Colonic mucosa (tissue), 4 donors: ENCODE results near the gene LGALS9B. TPM values are rescaled to one million over a fixed set of nuclear protein-coding genes. Genes with fewer than 3 reads are reported as not detected.
"Not testable (repeated sequence)": the region's sequence is repeated elsewhere in the genome, so short reads cannot be mapped to it uniquely, and the experiment has no call there.

Source experiments
- DNase-seq: peaks from one replicate; pipeline ENCODE4 v3.0.0-alpha.2; 2020
- H3K27ac ChIP-seq: fragments of 200-600 bp; one replicate; pipeline ENCODE4 v1.8.0; 2021
- H3K27me3 ChIP-seq: fragments of 200-600 bp; one replicate; pipeline ENCODE4 v1.8.0; 2021
- H3K36me3 ChIP-seq: fragments of 200-600 bp; one replicate; pipeline ENCODE4 v1.8.0; 2021
- H3K4me1 ChIP-seq: fragments of 200-600 bp; one replicate; pipeline ENCODE4 v1.8.0; 2021; ENCODE audit warnings: mild to moderate bottlenecking
- H3K4me3 ChIP-seq: fragments of 200-600 bp; one replicate; pipeline ENCODE4 v1.8.0; 2021
- H3K9ac ChIP-seq, 2 donors: one replicate each; pipeline ENCODE4 v1.7.0; 2013; ENCODE audit warnings: control low read depth in 2 of 2, low read depth in 2 of 2, low read length in 2 of 2
- H3K9me3 ChIP-seq: fragments of 200-600 bp; one replicate; pipeline ENCODE4 v1.8.0; 2021
- intact Hi-C: fragments of 100-400 bp; cut with DNase I; formaldehyde crosslinking; loops from one replicate; pipeline ENCODE4 v1.14.1; 2022
- total RNA-seq, 2 donors: library from RNA; stranded (reverse); fragmentation: NEBNext Ultra II Directional in 1 of 2; extraction: Animal tissue kit (Norgen Biotek cat#: 25700) in 1 of 2; gene quantifications; one replicate each; pipeline ENCODE4 v1.2.1, GENCODE V29; 2021
- donor health status: healthy.
- donor health status: DM: no; HTN: no; CAD: no.
- donor health status: DM: no; HTN: no; CAD: no.

Gene LGALS9B
- total RNA-seq: 10 to 100 TPM; 20.3 to 25.8 TPM

DNA sequence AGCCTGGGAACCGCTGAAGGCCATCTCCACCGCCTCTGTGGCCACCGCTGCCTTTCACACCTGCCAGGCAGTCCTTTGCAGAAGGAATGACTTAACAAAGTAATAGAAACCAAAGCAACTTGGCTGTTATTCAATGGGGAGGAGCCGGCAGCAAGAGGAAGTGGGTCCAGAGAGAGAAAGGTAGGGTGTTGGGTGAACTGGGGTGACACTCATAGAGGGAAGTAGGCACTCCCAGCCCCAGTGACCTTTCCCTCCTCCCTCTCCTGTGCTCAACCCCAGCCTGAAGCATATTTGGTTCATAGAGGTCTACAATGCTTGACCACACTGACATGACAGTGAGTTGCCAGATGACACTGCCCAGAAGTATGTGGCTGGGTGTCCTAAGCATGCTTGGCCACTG lies at the start of gene LGALS9B:
Gene LGALS9B, minus strand, starts transcription at position 93 of the 400 bp plus-strand sequence. Its CDS starts 69 bp downstream, at position 24.
- peak within 1 kb of the TSS; percentile 44 for H3K27ac ChIP-seq
- H3K4me3 ChIP-seq, DNase-seq, H3K4me1 ChIP-seq, H3K27me3 ChIP-seq, intact Hi-C loops, H3K9me3 ChIP-seq, H3K36me3 ChIP-seq: not testable (repeated sequence)
- peak within 1 kb of the TSS; percentile 24 to 26 for H3K9ac ChIP-seq

DNA sequence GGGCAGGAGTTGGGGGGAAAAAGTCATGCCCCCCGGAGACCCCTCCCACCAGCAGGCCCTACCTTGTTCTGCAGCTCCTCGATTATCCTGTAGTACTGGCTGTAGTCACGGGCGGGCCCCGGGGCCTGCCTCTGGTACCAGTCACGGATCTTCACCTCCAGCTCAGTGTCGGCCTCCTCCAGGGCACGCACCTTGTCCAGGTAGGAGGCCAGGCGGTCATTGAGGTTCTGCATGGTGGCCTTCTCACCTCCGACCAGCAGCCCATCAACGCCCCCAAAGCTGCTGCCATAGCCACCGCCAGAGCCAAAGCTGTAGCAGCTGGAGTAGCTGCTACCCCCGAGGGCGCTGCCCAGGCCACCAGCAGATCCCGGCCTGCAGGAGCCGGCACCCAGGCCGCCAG lies 49.6 kb upstream of the LGALS9B start:
- intact Hi-C loops, H3K9ac ChIP-seq, H3K27me3 ChIP-seq, H3K9me3 ChIP-seq, H3K4me3 ChIP-seq, H3K36me3 ChIP-seq, H3K27ac ChIP-seq, H3K4me1 ChIP-seq, DNase-seq: not testable (repeated sequence)

DNA sequence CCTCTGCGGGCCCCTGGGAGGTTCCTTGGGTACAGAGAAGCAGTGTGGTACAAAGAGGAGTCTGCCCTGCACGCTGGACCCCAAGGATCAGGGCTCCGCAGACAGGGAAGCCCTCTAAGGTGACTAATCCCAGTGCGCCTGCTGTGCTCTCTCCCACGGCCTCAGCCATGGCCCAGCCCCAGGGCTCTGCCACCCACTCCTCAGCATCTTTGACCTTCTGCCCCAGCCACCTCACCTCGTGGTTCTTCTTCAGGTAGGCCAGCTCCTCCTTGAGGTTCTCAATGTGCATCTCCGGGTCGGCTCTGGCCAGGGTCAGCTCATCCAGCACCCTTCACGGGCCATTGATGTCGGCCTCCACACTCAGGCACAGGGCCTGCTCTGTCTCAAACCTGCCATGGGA lies 47.8 kb upstream of the LGALS9B start:
- H3K36me3 ChIP-seq, H3K27me3 ChIP-seq, H3K9ac ChIP-seq, DNase-seq, H3K27ac ChIP-seq, H3K9me3 ChIP-seq, H3K4me1 ChIP-seq, intact Hi-C loops, H3K4me3 ChIP-seq: not testable (repeated sequence)

DNA sequence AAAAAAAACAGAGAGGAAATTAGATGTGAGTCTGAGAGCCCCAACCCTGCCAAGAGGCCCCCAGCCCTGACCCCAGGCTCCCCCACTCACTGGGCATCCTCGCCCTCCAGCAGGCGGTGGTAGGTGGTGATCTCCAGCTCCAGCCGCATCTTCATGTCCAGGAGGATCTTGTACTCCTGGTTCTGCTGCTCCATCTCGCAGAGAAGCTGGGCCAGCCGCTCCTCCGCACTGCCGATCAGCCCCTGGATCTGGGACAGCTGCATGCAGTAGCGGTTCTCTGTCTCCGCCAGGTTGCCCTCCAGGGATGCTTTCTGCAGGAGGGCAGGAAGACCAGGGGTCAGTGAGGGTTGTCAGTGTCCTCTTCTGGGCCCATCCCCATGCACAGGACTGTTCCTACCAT lies 46.2 kb upstream of the LGALS9B start:
- intact Hi-C loops, H3K27ac ChIP-seq, DNase-seq, H3K4me3 ChIP-seq, H3K36me3 ChIP-seq, H3K4me1 ChIP-seq, H3K27me3 ChIP-seq, H3K9ac ChIP-seq, H3K9me3 ChIP-seq: not testable (repeated sequence)

DNA sequence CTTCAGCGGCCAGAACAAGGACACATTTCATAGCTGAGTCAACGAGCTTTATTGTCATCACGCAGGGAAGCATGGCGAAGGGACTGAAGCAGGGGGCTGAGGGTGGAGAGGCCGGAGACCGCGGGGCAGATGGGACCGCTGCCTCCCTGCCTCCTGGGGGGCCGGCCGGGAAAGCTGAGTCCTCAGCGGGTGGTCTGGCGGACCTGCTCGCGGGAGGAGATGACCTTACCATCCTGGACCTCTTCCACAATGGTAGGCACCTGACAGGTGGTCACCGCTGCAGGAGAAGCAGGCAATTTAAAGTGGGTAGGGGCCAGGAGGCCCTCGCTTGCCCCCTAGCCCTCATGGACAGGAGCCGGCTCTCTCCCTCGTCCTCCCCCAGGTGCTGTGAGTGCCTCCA lies 45.0 kb upstream of the LGALS9B start:
- H3K4me3 ChIP-seq, intact Hi-C loops, H3K27me3 ChIP-seq, H3K4me1 ChIP-seq, H3K9ac ChIP-seq, H3K9me3 ChIP-seq, DNase-seq, H3K36me3 ChIP-seq, H3K27ac ChIP-seq: not testable (repeated sequence)

DNA sequence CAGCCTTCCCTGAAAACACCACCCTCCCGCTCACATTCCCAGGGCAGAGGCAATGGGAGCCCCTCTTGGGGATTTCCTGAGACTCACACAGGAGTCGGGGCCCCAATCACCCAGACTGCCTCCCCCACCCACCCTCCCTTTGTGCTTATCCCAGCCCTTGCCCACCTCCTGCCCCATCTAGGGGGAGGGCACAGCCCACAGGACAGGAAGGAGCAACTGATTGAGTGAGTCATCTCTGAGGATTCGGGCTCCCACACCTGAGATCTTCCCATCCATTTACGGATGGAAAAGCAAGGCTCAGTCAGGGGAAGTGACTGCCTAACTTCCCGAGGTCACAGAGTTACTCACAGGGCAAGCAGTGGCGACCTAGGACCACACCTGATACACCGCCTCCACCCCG lies 44.4 kb upstream of the LGALS9B start:
- H3K4me1 ChIP-seq, H3K27me3 ChIP-seq, DNase-seq, intact Hi-C loops, H3K27ac ChIP-seq, H3K4me3 ChIP-seq, H3K9me3 ChIP-seq, H3K36me3 ChIP-seq, H3K9ac ChIP-seq: not testable (repeated sequence)

DNA sequence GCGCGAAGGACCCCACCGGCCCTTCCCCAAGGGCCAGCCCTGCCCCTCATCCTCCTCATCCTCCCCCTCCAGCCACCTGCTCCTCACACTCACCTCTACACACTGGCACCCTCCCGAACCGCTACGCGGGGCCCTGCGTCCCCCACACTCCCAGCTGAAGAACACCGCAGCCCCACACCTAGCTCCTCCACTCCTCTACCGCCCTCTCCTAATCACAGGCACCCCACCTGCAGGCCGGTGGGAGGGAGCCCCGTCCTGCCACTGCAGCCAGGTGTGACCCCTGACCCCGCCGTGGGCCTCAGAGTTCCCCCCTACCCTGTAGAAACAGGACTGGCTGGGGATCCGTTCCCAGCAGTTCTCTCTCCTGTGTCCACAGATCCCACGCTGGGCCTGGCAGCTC lies 38.0 kb upstream of the LGALS9B start:
- H3K9me3 ChIP-seq, H3K27ac ChIP-seq, intact Hi-C loops, H3K4me1 ChIP-seq, H3K4me3 ChIP-seq, H3K27me3 ChIP-seq, H3K36me3 ChIP-seq, H3K9ac ChIP-seq, DNase-seq: not testable (repeated sequence)

DNA sequence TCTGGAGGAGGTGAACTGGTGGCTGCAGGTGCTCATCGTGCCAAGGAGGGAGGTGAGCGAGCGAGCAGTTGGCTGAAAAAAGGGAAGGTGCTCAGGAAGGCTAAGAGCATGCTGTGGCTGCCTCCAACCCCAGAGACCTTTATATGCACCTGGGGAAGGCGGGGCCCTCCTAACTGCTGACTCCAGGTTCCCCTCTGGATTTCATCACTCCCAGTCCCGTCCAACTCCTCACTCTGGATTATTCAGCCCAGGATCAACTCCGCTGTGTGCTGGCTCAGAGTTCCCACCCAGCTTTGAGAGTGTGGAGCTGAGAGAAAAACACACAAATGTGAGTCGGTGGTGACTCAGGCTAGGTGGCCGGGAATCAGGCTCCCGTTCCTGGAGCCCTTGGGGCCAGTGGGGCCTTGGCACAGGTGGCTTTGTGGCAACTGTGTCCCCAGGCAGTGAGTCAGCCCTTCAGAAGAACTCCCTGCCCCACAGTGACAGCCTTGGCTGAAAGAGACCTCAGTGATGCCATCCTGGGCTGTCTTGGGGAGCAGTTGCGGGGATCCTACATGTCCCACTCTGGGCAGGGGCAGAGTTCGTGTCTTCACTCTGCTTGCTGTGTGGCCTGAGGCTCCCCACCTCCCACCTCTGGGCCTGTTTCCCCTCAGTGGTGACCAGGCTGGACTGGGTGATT lies 37.2 kb upstream of the LGALS9B start:
- H3K9me3 ChIP-seq, DNase-seq, H3K9ac ChIP-seq, intact Hi-C loops, H3K27me3 ChIP-seq, H3K36me3 ChIP-seq, H3K4me3 ChIP-seq, H3K4me1 ChIP-seq, H3K27ac ChIP-seq: not testable (repeated sequence)

DNA sequence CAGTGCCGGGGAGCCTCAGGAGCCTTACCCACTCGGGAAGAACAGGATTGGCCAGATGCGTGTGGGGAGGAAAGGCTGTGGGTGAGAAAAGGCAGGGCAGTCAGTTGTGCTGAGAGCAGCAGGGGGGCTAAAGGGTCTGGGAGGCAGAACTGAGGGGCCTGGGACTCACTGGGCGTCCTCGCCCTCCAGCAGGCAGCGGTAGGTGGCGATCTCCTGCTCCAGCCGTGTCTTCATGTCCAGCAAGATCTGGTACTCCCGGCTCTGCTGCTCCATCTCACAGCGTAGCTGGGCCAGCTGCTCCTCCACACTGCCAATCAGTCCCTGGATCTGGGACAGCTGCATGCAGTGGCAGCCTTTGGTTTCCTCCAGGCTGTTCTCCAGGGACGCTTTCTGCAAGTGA lies 34.6 kb upstream of the LGALS9B start:
- H3K9me3 ChIP-seq, H3K4me3 ChIP-seq, H3K36me3 ChIP-seq, DNase-seq, H3K27me3 ChIP-seq, H3K9ac ChIP-seq, intact Hi-C loops, H3K4me1 ChIP-seq, H3K27ac ChIP-seq: not testable (repeated sequence)

DNA sequence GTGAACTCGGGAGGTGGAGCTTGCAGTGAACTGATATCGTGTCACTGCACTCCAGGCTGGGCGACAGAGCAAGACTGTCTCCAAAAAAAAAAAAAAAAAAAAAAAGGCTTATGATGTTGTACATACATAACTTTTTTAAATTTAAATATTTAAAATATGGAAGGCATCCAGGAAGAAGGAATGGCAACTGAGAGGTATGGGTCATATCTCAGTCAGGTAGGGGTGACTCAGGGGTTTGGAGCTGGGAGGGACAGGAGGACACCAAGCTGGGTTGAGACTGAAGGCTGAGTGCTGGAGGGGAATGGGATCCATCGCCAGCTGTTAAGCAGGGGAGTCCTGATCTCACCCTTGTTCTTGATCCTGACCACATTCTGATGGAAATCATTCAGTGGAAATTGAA lies 33.0 kb upstream of the LGALS9B start:
- H3K4me1 ChIP-seq, H3K4me3 ChIP-seq, DNase-seq, H3K27me3 ChIP-seq, H3K9ac ChIP-seq, intact Hi-C loops, H3K27ac ChIP-seq, H3K36me3 ChIP-seq, H3K9me3 ChIP-seq: not testable (repeated sequence)

DNA sequence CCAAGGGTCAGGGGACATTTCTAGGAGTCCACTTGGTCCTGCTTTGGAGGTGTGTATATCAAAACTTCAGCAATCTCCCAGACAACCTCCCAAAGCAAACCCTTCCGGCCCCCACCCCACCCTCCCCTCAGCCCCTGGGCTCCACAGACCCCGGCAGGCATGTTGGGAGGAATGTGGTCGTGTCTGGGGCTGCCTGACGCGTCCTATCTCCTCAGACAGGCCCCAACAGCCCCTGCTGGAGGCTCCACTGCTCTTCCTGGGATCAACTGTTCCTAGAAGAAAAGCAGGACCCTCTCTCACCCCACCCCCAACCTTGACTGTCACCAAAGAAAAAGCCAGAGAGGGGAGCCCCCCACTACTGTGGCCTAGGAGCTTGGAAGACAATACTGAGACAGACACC lies 28.1 kb upstream of the LGALS9B start:
- H3K36me3 ChIP-seq, H3K27ac ChIP-seq, intact Hi-C loops, H3K4me3 ChIP-seq, H3K9me3 ChIP-seq, DNase-seq, H3K27me3 ChIP-seq, H3K4me1 ChIP-seq, H3K9ac ChIP-seq: not testable (repeated sequence)

DNA sequence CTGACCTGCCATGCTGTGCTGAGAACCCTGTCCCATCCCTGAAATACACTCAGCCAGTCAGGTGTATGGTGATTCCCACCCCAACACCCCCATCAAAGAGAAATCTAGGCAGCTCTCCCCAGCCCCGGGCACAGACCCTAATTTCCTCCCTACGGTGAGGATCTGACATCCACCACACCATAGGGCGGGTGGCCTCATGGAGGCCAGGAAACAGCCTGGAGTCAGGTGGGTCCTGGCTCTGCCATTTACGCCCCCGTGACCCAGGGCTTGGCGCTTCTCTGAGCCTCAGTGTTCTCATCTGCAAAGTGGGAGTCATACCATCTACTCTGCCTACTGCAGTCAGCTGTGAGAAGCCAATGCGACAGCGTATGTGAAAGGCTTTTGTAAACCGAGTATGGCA lies 27.4 kb upstream of the LGALS9B start:
- H3K27me3 ChIP-seq, H3K4me1 ChIP-seq, H3K36me3 ChIP-seq, H3K9me3 ChIP-seq, H3K27ac ChIP-seq, DNase-seq, intact Hi-C loops, H3K9ac ChIP-seq, H3K4me3 ChIP-seq: not testable (repeated sequence)

DNA sequence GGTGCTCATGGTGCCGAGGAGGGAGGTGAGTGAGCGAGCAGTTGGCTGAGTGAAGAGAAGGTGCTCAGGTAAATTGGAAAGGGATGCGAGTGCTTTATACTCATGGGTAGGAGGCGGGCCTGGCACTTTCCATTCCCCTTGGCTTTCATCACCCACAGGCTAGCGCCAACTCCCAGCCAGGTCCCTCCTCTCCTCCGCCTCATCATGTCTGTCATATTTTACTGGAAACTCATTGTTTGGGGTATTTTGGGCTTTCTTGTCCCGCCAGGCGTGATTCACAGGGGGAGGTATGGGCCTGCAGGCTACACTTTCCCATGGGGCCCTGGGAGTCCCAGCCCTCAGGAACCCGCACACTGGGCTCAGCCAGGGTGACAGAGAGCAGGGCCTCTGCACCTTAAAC lies 26.8 kb upstream of the LGALS9B start:
- H3K4me3 ChIP-seq, H3K27ac ChIP-seq, intact Hi-C loops, H3K36me3 ChIP-seq, H3K27me3 ChIP-seq, H3K9me3 ChIP-seq, H3K9ac ChIP-seq, H3K4me1 ChIP-seq, DNase-seq: not testable (repeated sequence)

DNA sequence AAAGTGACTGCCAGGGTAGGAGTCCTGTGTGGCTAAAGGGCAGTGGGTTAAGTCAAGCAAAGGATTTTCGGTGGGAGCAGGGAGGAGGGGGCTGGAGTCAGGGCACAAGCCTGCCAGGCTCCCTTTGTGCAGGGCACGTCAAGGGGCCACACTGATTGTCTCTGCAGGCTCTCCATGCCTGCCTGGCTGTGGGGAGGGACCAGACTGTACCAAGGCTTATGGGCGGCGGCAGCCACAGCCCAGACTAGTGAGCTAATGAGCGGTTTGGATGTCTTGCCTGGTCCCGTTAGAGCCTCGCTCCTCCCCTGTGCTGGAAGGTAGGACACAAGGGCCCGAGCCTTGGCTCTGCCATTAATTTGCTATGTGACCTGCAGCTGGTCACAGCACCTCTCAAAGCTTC lies 25.6 kb upstream of the LGALS9B start:
- intact Hi-C loops: not testable (repeated sequence)

More for the DNA sequence above, 25.6 kb upstream of the LGALS9B start:
- not testable (repeated sequence) for H3K4me1 ChIP-seq, H3K27me3 ChIP-seq, H3K9me3 ChIP-seq, H3K4me3 ChIP-seq, H3K9ac ChIP-seq, H3K27ac ChIP-seq, DNase-seq, H3K36me3 ChIP-seq
